ENCODE measurements around the gene NDUFB6. TPM values are rescaled to one million over a fixed set of nuclear protein-coding genes. Genes with fewer than 3 reads are reported as not detected.
A peak's percentile ranks its signal among the peaks of the same experiment; 100 is the strongest.
"Not testable (repeated sequence)": the region's sequence is repeated elsewhere in the genome, so short reads cannot be mapped to it uniquely, and the experiment has no call there.

NDUFB6 gene
- 95.9 TPM for polyA plus RNA-seq (2013, experiment 1 of 2)
- polyA plus RNA-seq (2013, experiment 2 of 2): 91.7 TPM

DNA sequence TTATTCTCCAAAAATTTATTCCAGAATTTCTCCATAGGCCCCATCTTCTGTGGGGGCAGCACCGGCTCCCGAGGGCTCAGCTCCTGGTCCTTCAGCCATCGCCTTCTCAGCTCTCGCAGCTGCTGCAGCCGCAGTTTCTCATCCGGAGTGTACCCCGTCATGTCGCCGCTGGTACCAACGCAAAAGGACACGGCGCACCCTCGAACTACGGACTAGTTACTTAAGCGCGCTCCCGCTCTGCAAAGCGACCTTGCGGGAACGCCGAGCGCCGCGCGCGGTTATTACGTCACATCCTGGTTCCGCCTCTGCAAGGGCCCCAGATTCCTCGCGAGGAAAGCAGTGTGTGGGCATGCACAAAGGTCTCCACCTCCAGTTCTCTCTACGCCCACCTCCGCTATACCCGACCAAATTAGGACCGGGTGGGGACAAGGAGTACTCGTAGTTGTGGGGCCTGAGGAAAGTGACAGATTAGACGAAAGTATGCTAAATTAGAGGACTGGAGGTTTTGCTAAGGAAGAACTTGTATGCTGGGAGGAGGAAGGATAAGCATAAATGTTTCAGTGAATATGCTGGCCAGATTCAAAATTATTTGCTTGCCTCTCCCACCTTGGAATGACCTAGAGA, at the start of gene NDUFB6:
NDUFB6 (minus strand) TSS at position 260 of the 624 bp plus-strand sequence; CDS start at position 161, 99 bp downstream.
- Histone ChIP-seq H2BK5ac (ENCODE audit: low read length) (no peak within 1 kb of the TSS), H3K4ac (ENCODE audit: low read depth, low read length) (peak within 1 kb of the TSS; percentile 37), H3K56ac (ENCODE audit: low read length) (peak within 1 kb of the TSS; percentile 94), H3K4me1 (ENCODE audit: control insufficient read depth, low read depth, low read length) (peaks cover 2% of the 10 kb centered on the region), H3K4me3 (ENCODE audit: low read length) (peak within 1 kb of the TSS; percentile 89), H3K9ac (ENCODE audit: low read length) (peak within 1 kb of the TSS; percentile 92), H3K27ac (ENCODE audit: low read depth, low read length) (peak within 1 kb of the TSS; percentile 9), H3K79me1 (ENCODE audit: low read length) (peaks cover 7% of the 10 kb centered on the region), H3K4me2 (ENCODE audit: low read length) (peak within 1 kb of the TSS; percentile 79), H2AK5ac (ENCODE audit: low read length) (no peak within 1 kb of the TSS), H3K27me3 (ENCODE audit: insufficient read depth, low read length, poor library complexity) (no peaks in the 10 kb centered on the region), H4K5ac (ENCODE audit: low read length) (peak within 1 kb of the TSS; percentile 28), H2BK15ac (replicated peaks; ENCODE audit: low read depth) (no peak within 1 kb of the TSS), H2BK120ac (ENCODE audit: low read depth, low read length) (no peak within 1 kb of the TSS), H3K23ac (ENCODE audit: low read length) (no peak within 1 kb of the TSS), H3K79me2 (ENCODE audit: control insufficient read depth, insufficient read depth, low read length) (peaks cover 19% of the 10 kb centered on the region), H4K8ac (ENCODE audit: low read depth, low read length) (peak within 1 kb of the TSS; percentile 28), H3K18ac (ENCODE audit: low read length) (no peak within 1 kb of the TSS), H3K36me3 (ENCODE audit: control insufficient read depth, insufficient read depth, low read length) (no peaks in the 10 kb centered on the region)
- no CpG with 5 or more reads among the region's 36 CpGs for WGBS (ENCODE audit: extremely low coverage, insufficient coverage, low lambda C conversion rate)
- DNase-seq: peak; percentile 97

DNA sequence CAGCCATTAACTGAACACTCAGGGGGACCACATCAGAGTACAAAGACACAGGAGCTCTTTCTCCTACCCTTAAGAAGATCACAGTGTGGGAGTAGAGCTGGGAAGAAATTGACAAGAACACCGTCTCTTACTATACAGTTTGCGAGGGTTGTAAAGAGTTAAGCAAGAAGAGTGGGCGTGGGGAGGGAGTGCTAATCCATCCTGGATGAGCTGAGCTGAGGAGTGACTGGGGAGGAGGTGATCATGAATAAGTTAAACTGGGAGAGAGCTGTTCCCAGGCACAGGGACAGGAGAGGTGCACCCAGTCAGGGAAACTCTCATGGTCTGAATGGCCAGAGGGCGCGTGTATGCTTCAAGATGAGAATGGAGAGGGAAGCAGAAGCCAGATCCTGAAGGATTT, 45.3 kb upstream of the NDUFB6 start:
- no peaks in the 10 kb centered on the region for H3K79me2 ChIP-seq (ENCODE audit: control insufficient read depth, insufficient read depth, low read length)
- no peak overlapping the region for H3K4me2 ChIP-seq (ENCODE audit: low read length)
- no peak overlapping the region for H3K23ac ChIP-seq (ENCODE audit: low read length)
- H4K5ac ChIP-seq (ENCODE audit: low read length): no peak overlapping the region
- no peaks in the 10 kb centered on the region for H3K36me3 ChIP-seq (ENCODE audit: control insufficient read depth, insufficient read depth, low read length)
- H4K8ac ChIP-seq (ENCODE audit: low read depth, low read length): no peak overlapping the region
- H3K79me1 ChIP-seq (ENCODE audit: low read length): no peaks in the 10 kb centered on the region
- no peak overlapping the region for H3K9ac ChIP-seq (ENCODE audit: low read length)
- no peaks in the 10 kb centered on the region for H3K27me3 ChIP-seq (ENCODE audit: insufficient read depth, low read length, poor library complexity)
- H3K4me3 ChIP-seq (ENCODE audit: low read length): no peak overlapping the region
- H2BK15ac ChIP-seq (replicated peaks; ENCODE audit: low read depth): no peak overlapping the region
- H2BK120ac ChIP-seq (ENCODE audit: low read depth, low read length): no peak overlapping the region
- DNase-seq: no peak
- no peak overlapping the region for H3K4ac ChIP-seq (ENCODE audit: low read depth, low read length)
- no peak overlapping the region for H3K27ac ChIP-seq (ENCODE audit: low read depth, low read length)
- H2BK5ac ChIP-seq (ENCODE audit: low read length): no peak overlapping the region
- H3K4me1 ChIP-seq (ENCODE audit: control insufficient read depth, low read depth, low read length): no peaks in the 10 kb centered on the region
- WGBS (ENCODE audit: extremely low coverage, insufficient coverage, low lambda C conversion rate): no CpG with 5 or more reads among the region's 5 CpGs
- H3K56ac ChIP-seq (ENCODE audit: low read length): no peak overlapping the region
- no peak overlapping the region for H3K18ac ChIP-seq (ENCODE audit: low read length)
- no peak overlapping the region for H2AK5ac ChIP-seq (ENCODE audit: low read length)

DNA sequence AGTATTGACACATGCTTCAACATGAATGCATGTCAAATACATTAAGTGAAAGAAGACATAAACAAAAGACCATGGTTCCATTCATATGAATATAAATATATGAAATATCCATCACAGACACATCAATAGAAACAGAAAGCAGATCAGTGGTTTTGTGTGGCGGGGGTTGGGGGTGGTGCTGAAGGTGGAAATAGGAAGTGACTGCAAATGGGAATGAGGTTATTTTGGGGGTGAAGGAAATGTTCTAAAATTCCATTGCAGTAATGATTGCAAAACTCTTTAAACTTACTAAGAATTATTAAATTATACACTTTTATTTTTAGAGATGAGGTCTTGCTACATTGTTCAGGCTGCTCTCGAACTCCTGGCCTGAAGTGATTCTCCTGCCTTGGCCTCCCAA, 33.9 kb upstream of the NDUFB6 start:
- Histone ChIP-seq H3K27ac (ENCODE audit: low read depth, low read length) (no peak overlapping the region), H3K27me3 (ENCODE audit: insufficient read depth, low read length, poor library complexity) (no peaks in the 10 kb centered on the region), H3K36me3 (ENCODE audit: control insufficient read depth, insufficient read depth, low read length) (no peaks in the 10 kb centered on the region), H3K4me3 (ENCODE audit: low read length) (no peak overlapping the region), H2BK120ac (ENCODE audit: low read depth, low read length) (no peak overlapping the region), H3K79me2 (ENCODE audit: control insufficient read depth, insufficient read depth, low read length) (no peaks in the 10 kb centered on the region), H2AK5ac (ENCODE audit: low read length) (no peak overlapping the region), H3K56ac (ENCODE audit: low read length) (no peak overlapping the region), H2BK15ac (replicated peaks; ENCODE audit: low read depth) (no peak overlapping the region), H3K23ac (ENCODE audit: low read length) (no peak overlapping the region), H4K5ac (ENCODE audit: low read length) (no peak overlapping the region), H3K79me1 (ENCODE audit: low read length) (no peaks in the 10 kb centered on the region), H3K4me1 (ENCODE audit: control insufficient read depth, low read depth, low read length) (no peaks in the 10 kb centered on the region), H4K8ac (ENCODE audit: low read depth, low read length) (no peak overlapping the region), H3K18ac (ENCODE audit: low read length) (no peak overlapping the region), H3K4me2 (ENCODE audit: low read length) (no peak overlapping the region), H3K9ac (ENCODE audit: low read length) (no peak overlapping the region), H3K4ac (ENCODE audit: low read depth, low read length) (no peak overlapping the region), H2BK5ac (ENCODE audit: low read length) (no peak overlapping the region)
- WGBS (ENCODE audit: extremely low coverage, insufficient coverage, low lambda C conversion rate): no CpG with 5 or more reads among the region's 2 CpGs
- no peak for DNase-seq

DNA sequence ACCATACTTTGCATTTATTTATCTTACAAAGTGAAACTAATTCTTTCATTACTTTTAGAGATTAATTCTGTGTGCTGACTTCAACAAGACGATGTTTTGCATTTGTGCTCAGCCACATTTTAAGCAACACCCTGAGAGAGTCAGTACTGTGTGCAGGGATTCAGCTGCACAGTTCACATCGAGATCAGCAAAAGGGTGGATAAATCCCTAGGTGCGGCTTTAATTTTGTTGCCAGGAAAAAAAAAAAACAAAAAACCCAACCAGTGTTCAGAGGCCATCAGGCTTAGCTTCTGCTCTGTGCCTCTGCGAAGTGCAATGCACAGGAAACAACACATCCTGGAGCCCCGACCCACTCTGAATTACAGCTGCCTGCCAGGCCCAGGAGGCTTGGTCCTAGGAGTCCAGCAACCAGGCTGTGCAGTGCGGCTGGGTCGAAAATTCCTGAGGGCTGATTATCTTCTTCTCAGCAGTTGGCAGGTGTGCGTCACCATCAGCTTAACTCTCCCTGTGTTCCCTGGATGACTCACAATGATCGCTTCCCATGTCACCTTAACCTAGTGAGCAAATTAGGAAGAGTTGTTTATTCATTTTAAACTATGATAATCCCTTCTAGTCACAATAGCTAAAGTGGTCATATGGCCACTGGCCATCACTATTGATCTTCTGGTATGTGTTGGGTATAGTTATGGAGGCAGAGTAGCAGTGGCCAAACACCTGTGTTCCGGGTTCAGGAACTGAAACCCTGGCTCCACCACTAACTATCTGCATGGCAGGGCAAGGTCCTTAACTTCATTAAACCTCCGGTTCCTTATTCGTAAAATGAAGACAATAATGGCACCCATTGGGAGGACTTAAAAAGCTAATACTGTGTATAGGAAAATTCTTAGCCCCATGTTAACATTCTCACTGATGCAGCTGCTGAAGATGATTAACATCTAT, 31.2 kb upstream of the NDUFB6 start:
- Histone ChIP-seq H3K79me2 (ENCODE audit: control insufficient read depth, insufficient read depth, low read length) (no peaks in the 10 kb centered on the region), H2AK5ac (ENCODE audit: low read length) (no peak overlapping the region), H3K4me2 (ENCODE audit: low read length) (no peak overlapping the region), H3K18ac (ENCODE audit: low read length) (no peak overlapping the region), H2BK120ac (ENCODE audit: low read depth, low read length) (no peak overlapping the region), H3K4ac (ENCODE audit: low read depth, low read length) (no peak overlapping the region), H3K9ac (ENCODE audit: low read length) (no peak overlapping the region), H3K36me3 (ENCODE audit: control insufficient read depth, insufficient read depth, low read length) (no peaks in the 10 kb centered on the region), H3K27ac (ENCODE audit: low read depth, low read length) (no peak overlapping the region), H3K4me1 (ENCODE audit: control insufficient read depth, low read depth, low read length) (no peaks in the 10 kb centered on the region), H4K5ac (ENCODE audit: low read length) (no peak overlapping the region), H2BK15ac (replicated peaks; ENCODE audit: low read depth) (no peak overlapping the region), H3K79me1 (ENCODE audit: low read length) (no peaks in the 10 kb centered on the region), H2BK5ac (ENCODE audit: low read length) (no peak overlapping the region), H4K8ac (ENCODE audit: low read depth, low read length) (no peak overlapping the region), H3K27me3 (ENCODE audit: insufficient read depth, low read length, poor library complexity) (no peaks in the 10 kb centered on the region), H3K56ac (ENCODE audit: low read length) (no peak overlapping the region), H3K23ac (ENCODE audit: low read length) (no peak overlapping the region), H3K4me3 (ENCODE audit: low read length) (no peak overlapping the region)
- no peak for DNase-seq
- WGBS (ENCODE audit: extremely low coverage, insufficient coverage, low lambda C conversion rate): no CpG with 5 or more reads among the region's 12 CpGs

DNA sequence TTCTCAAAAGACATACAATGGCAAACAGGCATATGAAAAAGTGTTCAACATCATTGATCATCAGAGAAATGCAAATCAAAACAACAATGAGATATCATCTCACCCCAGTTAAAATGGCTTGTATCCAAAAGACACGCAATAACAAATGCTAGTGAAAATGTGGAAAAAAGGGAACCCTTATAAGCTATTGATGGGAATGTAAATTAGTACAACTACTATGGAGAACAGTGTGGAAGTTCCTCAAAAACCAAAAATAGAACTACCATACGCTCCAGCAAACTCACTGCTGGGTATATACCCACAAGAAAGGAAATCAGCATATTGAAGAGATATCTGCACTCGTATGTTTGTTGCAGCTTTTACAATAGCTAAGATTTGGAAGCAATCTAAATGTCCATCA, 26.1 kb upstream of the NDUFB6 start:
- not testable (repeated sequence) for H3K23ac ChIP-seq (ENCODE audit: low read length); H3K36me3 ChIP-seq (ENCODE audit: control insufficient read depth, insufficient read depth, low read length); DNase-seq; H3K9ac ChIP-seq (ENCODE audit: low read length); H3K4ac ChIP-seq (ENCODE audit: low read depth, low read length); H2BK120ac ChIP-seq (ENCODE audit: low read depth, low read length); H3K18ac ChIP-seq (ENCODE audit: low read length); H3K4me1 ChIP-seq (ENCODE audit: control insufficient read depth, low read depth, low read length); H3K4me2 ChIP-seq (ENCODE audit: low read length); H2AK5ac ChIP-seq (ENCODE audit: low read length); H3K27me3 ChIP-seq (ENCODE audit: insufficient read depth, low read length, poor library complexity); H2BK5ac ChIP-seq (ENCODE audit: low read length); H2BK15ac ChIP-seq (replicated peaks; ENCODE audit: low read depth); H4K5ac ChIP-seq (ENCODE audit: low read length); H3K79me1 ChIP-seq (ENCODE audit: low read length); H3K79me2 ChIP-seq (ENCODE audit: control insufficient read depth, insufficient read depth, low read length); H3K27ac ChIP-seq (ENCODE audit: low read depth, low read length); H3K4me3 ChIP-seq (ENCODE audit: low read length); H3K56ac ChIP-seq (ENCODE audit: low read length); H4K8ac ChIP-seq (ENCODE audit: low read depth, low read length)
- WGBS (ENCODE audit: extremely low coverage, insufficient coverage, low lambda C conversion rate): no CpG with 5 or more reads among the region's 3 CpGs
